WTC11 (cell line): ENCODE measurements around the gene ABHD17C. TPM values are rescaled to one million over a fixed set of nuclear protein-coding genes. Genes with fewer than 3 reads are reported as not detected.
A peak's percentile ranks its signal among the peaks of the same experiment; 100 is the strongest.

Experiments
- ATAC-seq: fragments of 200-7000 bp; cut with Tn5 transposase; 2 replicates; pipeline ENCODE4 v1.10.0; 2021; ENCODE audit warnings: mild to moderate bottlenecking, moderate library complexity
- CTCF ChIA-PET: fragments of 300-600 bp; sonication (Branson Sonifier 250); formaldehyde crosslinking; loops from one replicate; lab custom pipeline; 2021; ENCODE audit warnings: antibody characterized with exemption; lab: Charles Lee
- POLR2A ChIA-PET: fragments of 350-600 bp; sonication (Branson Sonifier 250); formaldehyde crosslinking; loops from one replicate; lab custom pipeline; 2021; ENCODE audit warnings: antibody characterized with exemption; lab: Charles Lee
- DNase-seq: peaks from one replicate; pipeline ENCODE4 v3.0.0; 2021; ENCODE audit warnings: low spot score
- H3K27ac Mint-ChIP-seq: 2 replicates; pipeline ENCODE4 v1.8.0; 2021; ENCODE audit warnings: mixed read lengths
- H3K27me3 Mint-ChIP-seq: 2 replicates; pipeline ENCODE4 v1.8.0; 2021; ENCODE audit warnings: low read depth, mild to moderate bottlenecking, moderate library complexity, mixed read lengths
- H3K36me3 Mint-ChIP-seq: 2 replicates; pipeline ENCODE4 v1.8.0; 2021; ENCODE audit warnings: mixed read lengths
- H3K4me1 Mint-ChIP-seq: 2 replicates; pipeline ENCODE4 v1.8.0; 2022; ENCODE audit warnings: mixed read lengths
- H3K4me3 Mint-ChIP-seq: 2 replicates; pipeline ENCODE4 v1.8.0; 2021; ENCODE audit warnings: mild to moderate bottlenecking, moderate library complexity, mixed read lengths
- H3K9me3 Mint-ChIP-seq: 2 replicates; pipeline ENCODE4 v1.8.0; 2021; ENCODE audit warnings: mixed read lengths
- ATF1 ChIP-seq: sonication (generic); formaldehyde crosslinking; IDR thresholded peaks from 2 replicates; pipeline ENCODE4 v1.8.1; 2023; ENCODE audit warnings: mild to moderate bottlenecking, moderate library complexity, missing genetic modification reagents
- ATF2 ChIP-seq: sonication (generic); formaldehyde crosslinking; IDR thresholded peaks from 2 replicates; pipeline ENCODE4 v1.8.1; 2022; ENCODE audit warnings: low read depth, missing genetic modification reagents, borderline replicate concordance
- ATF3 ChIP-seq: sonication (generic); formaldehyde crosslinking; conservative IDR thresholded peaks from 2 replicates; pipeline ENCODE4 v1.8.1; 2022; ENCODE audit warnings: mild to moderate bottlenecking, missing genetic modification reagents
- CTCF ChIP-seq: fragments of 200-600 bp; IDR thresholded peaks from 2 replicates; pipeline ENCODE4 v1.8.0; 2022; ENCODE audit warnings: antibody characterized with exemption
- E2F5 ChIP-seq: sonication (generic); formaldehyde crosslinking; IDR thresholded peaks from 2 replicates; pipeline ENCODE4 v1.8.1; 2022; ENCODE audit warnings: mild to moderate bottlenecking, moderate library complexity, missing genetic modification reagents
- ESRRA ChIP-seq: sonication (generic); formaldehyde crosslinking; IDR thresholded peaks from 2 replicates; pipeline ENCODE4 v1.8.1; 2022; ENCODE audit warnings: mild to moderate bottlenecking, missing genetic modification reagents, borderline replicate concordance
- GABPB1 ChIP-seq: sonication (generic); formaldehyde crosslinking; IDR thresholded peaks from 2 replicates; pipeline ENCODE4 v1.8.1; 2023; ENCODE audit warnings: mild to moderate bottlenecking, missing genetic modification reagents
- NFE2L1 ChIP-seq: sonication (generic); formaldehyde crosslinking; IDR thresholded peaks from 2 replicates; pipeline ENCODE4 v1.8.1; 2023; ENCODE audit warnings: missing genetic modification reagents
- NR3C1 ChIP-seq: sonication (generic); formaldehyde crosslinking; conservative IDR thresholded peaks from 2 replicates; pipeline ENCODE4 v1.8.1; 2023; ENCODE audit warnings: low read depth, mild to moderate bottlenecking, missing genetic modification reagents
- PRRX2 ChIP-seq: fragments of 250-450 bp; sonication (Bioruptor Pico); IDR thresholded peaks from 2 replicates; pipeline ENCODE4 v1.8.0; 2021; ENCODE audit warnings: mild to moderate bottlenecking
- RELA ChIP-seq: sonication (generic); formaldehyde crosslinking; IDR thresholded peaks from 2 replicates; pipeline ENCODE4 v1.8.1; 2022; ENCODE audit warnings: missing genetic modification reagents, mild to moderate bottlenecking, borderline replicate concordance
- USF1 ChIP-seq: sonication (generic); formaldehyde crosslinking; IDR thresholded peaks from 2 replicates; pipeline ENCODE4 v1.8.0; 2022; ENCODE audit warnings: mild to moderate bottlenecking, missing genetic modification reagents
- ZMAT4 ChIP-seq: fragments of 250-450 bp; sonication (Bioruptor Pico); IDR thresholded peaks from 2 replicates; pipeline ENCODE4 v1.9.0; 2021; ENCODE audit warnings: mild to moderate bottlenecking
- ZNF219 ChIP-seq: sonication (generic); formaldehyde crosslinking; IDR thresholded peaks from 2 replicates; pipeline ENCODE4 v1.8.0; 2023; ENCODE audit warnings: missing genetic modification reagents, mild to moderate bottlenecking, borderline replicate concordance
- ZNF317 ChIP-seq: sonication (generic); formaldehyde crosslinking; IDR thresholded peaks from 2 replicates; pipeline ENCODE4 v1.8.1; 2023; ENCODE audit warnings: low read depth, mild to moderate bottlenecking, moderate library complexity, missing genetic modification reagents, borderline replicate concordance
- ZNF416 ChIP-seq: fragments of 250-450 bp; sonication (Bioruptor Pico); IDR thresholded peaks from 2 replicates; pipeline ENCODE4 v1.9.0; 2021; ENCODE audit warnings: mild to moderate bottlenecking, inconsistent platforms
- ZNF512 ChIP-seq: sonication (generic); formaldehyde crosslinking; IDR thresholded peaks from 2 replicates; pipeline ENCODE4 v1.8.1; 2022; ENCODE audit warnings: missing genetic modification reagents, borderline replicate concordance
- ZNF671 ChIP-seq: fragments of 250-450 bp; sonication (Bioruptor Pico); IDR thresholded peaks from 2 replicates; pipeline ENCODE4 v1.8.0; 2021; ENCODE audit warnings: mild to moderate bottlenecking
- total RNA-seq: library from RNA; stranded (reverse); gene quantifications from 3 replicates; pipeline ENCODE4 v1.2.3, GENCODE V29; 2021

The ABHD17C gene
- total RNA-seq, 1 experiment from 2014 or later = 29.0 TPM

- CTCF ChIA-PET = no interaction called here
- Mint-ChIP-seq H3K4me1 (peaks cover 42% of the 10 kb centered on the region), H3K36me3 (peaks cover 10% of the 10 kb centered on the region), H3K27me3 (peaks cover 9% of the 10 kb centered on the region), H3K9me3 (no peaks in the 10 kb centered on the region), H3K4me3 (no peak overlapping the region), H3K27ac (peak overlapping the region; percentile 36; the same call in 1 of the 2 replicates)
- POLR2A ChIA-PET = no interaction called here
- no peak for TF ChIP-seq ZMAT4 (CRISPR knock-in tag)
- no peak for TF ChIP-seq ZNF671
- no peak for ATAC-seq
- DNase-seq = no peak
Measured at GRCh38 chr15:80701676-80702311, 6.7 kb downstream of the ABHD17C start.

- H3K4me3 Mint-ChIP-seq = no peak overlapping the region
- POLR2A ChIA-PET = no interaction called here
- ATAC-seq (no peak), DNase-seq (no peak)
- CTCF ChIA-PET = interaction anchor here (1.1 kb wide), 1 partner anchor 73 kb away, joined by 3 read pairs; no protein-coding TSS in a partner anchor
- H3K27ac Mint-ChIP-seq = no peak overlapping the region
- no peak for TF ChIP-seq ZNF317
- TF ChIP-seq CTCF = no peak
- TF ChIP-seq NR3C1 (CRISPR knock-in tag) = no peak
- no peak for TF ChIP-seq E2F5
- no peak for TF ChIP-seq GABPB1
- TF ChIP-seq ATF1 (CRISPR knock-in tag) = no peak
- TF ChIP-seq PRRX2 (CRISPR knock-in tag) = no peak
- TF ChIP-seq ZNF219 (CRISPR knock-in tag) = no peak
- TF ChIP-seq USF1 (CRISPR knock-in tag) = no peak
- TF ChIP-seq ZNF416 (CRISPR knock-in tag) = no peak
- no peak for TF ChIP-seq ATF3 (CRISPR knock-in tag)
- no peak for TF ChIP-seq RELA
- no peak for TF ChIP-seq NFE2L1
- TF ChIP-seq ATF2 (CRISPR knock-in tag) = no peak
- no peak for TF ChIP-seq ESRRA (CRISPR knock-in tag)
- TF ChIP-seq ZNF512 (CRISPR knock-in tag) = no peak
- H3K9me3 Mint-ChIP-seq = no peaks in the 10 kb centered on the region
- H3K36me3 Mint-ChIP-seq = peaks cover 10% of the 10 kb centered on the region
- H3K4me1 Mint-ChIP-seq = peaks cover 43% of the 10 kb centered on the region
- no peaks in the 10 kb centered on the region; the same call in 1 of the 2 replicates for H3K27me3 Mint-ChIP-seq
Measured at GRCh38 chr15:80703081-80703480, 8.0 kb downstream of the ABHD17C start.
